IPS-NIHi11 (cell line): Measurements from ENCODE around the gene RRH.
"Not testable (repeated sequence)": the region's sequence is repeated elsewhere in the genome, so short reads cannot be mapped to it uniquely, and the experiment has no call there.

Source experiments
- DNase-seq: peaks from one replicate; pipeline ENCODE4 v3.0.0; 2012; ENCODE audit warnings: mixed read lengths, low spot score

The RRH gene

GRCh38 chr4:109827672-109828071 lies at the start of gene RRH:
TSS of gene RRH (plus strand) at chr4:109827972. CDS start at chr4:109828028, 56 bp downstream.
- DNase-seq: no peak

GRCh38 chr4:109782092-109782491 lies 45.7 kb upstream of the RRH start:
- DNase-seq: not testable (repeated sequence)

GRCh38 chr4:109786846-109787245 lies 40.9 kb upstream of the RRH start:
- DNase-seq: no peak

GRCh38 chr4:109787807-109788206 lies 40.0 kb upstream of the RRH start:
- DNase-seq: no peak

- no peak for DNase-seq
These were observed 32.7 kb upstream of the RRH start for GRCh38 chr4:109795059-109795458.

- DNase-seq: no peak
These were observed 28.9 kb upstream of the RRH start for GRCh38 chr4:109798866-109799265.

- no peak for DNase-seq
These were observed 26.5 kb upstream of the RRH start for GRCh38 chr4:109801099-109801789.

- peak; percentile 11 for DNase-seq
These were observed 25.9 kb upstream of the RRH start, which contains the start of gene CFI for GRCh38 chr4:109801895-109802319. TSS of gene CFI (minus strand) at chr4:109801999. CDS start at chr4:109801971, 28 bp downstream.

GRCh38 chr4:109803924-109804571 lies 23.7 kb upstream of the RRH start:
- peak; percentile 42 for DNase-seq

GRCh38 chr4:109809655-109810054 lies 18.1 kb upstream of the RRH start:
- no peak for DNase-seq

- peak; percentile 26 for DNase-seq
These were observed 17.0 kb upstream of the RRH start for GRCh38 chr4:109810552-109811387.

GRCh38 chr4:109811707-109812106 lies 16.1 kb upstream of the RRH start:
- no peak for DNase-seq

- DNase-seq: peak; percentile 92
These were observed 12.4 kb upstream of the RRH start, which contains the start of gene GAR1 for GRCh38 chr4:109815151-109816081. TSS of gene GAR1 (plus strand) at chr4:109815762. CDS start at chr4:109816165, 403 bp downstream.

GRCh38 chr4:109816082-109816442 lies 11.7 kb upstream of the RRH start:
- DNase-seq: peak; percentile 7

- DNase-seq: no peak
These were observed 10.9 kb upstream of the RRH start for GRCh38 chr4:109816894-109817293.

- no peak for DNase-seq
These were observed 9.5 kb upstream of the RRH start for GRCh38 chr4:109818268-109818667.

- DNase-seq: no peak
These were observed 7.2 kb upstream of the RRH start for GRCh38 chr4:109820563-109820962.

- no peak for DNase-seq
These were observed 6.6 kb upstream of the RRH start for GRCh38 chr4:109821185-109821584.

- DNase-seq: no peak
These were observed 1.1 kb upstream of the RRH start for GRCh38 chr4:109826719-109827118.

- no peak for DNase-seq
These were observed 6.0 kb downstream of the RRH start for GRCh38 chr4:109833756-109834155.

GRCh38 chr4:109836985-109837384 lies 9.2 kb downstream of the RRH start:
- DNase-seq: no peak
